NCI-H146 treated with DMSO at 0.1 percent for 48 hours (cell line): Measurements from ENCODE around the gene ARL13A.
"Not testable (repeated sequence)": the region's sequence is repeated elsewhere in the genome, so short reads cannot be mapped to it uniquely, and the experiment has no call there.

ENCODE experiments used
- DNase-seq: peaks from one replicate; lab custom pipeline; 2025; ENCODE audit not compliant: unreplicated experiment; lab: John Stamatoyannopoulos, UW

The ARL13A gene

GRCh38 chrX:100984818-100985217 lies 15.3 kb downstream of the ARL13A start:
- no peak for DNase-seq

- no peak for DNase-seq
Observed at GRCh38 chrX:100990139-100990538, 20.6 kb downstream of the ARL13A start.

GRCh38 chrX:100994352-100995281 lies 25.1 kb downstream of the ARL13A start:
- DNase-seq: no peak

- DNase-seq: no peak
Observed at GRCh38 chrX:100995469-100995868, 26.0 kb downstream of the ARL13A start.

GRCh38 chrX:100999451-100999850 lies 29.9 kb downstream of the ARL13A start:
- DNase-seq: no peak

GRCh38 chrX:101009090-101009489 lies 39.6 kb downstream of the ARL13A start:
- DNase-seq: no peak

- DNase-seq: not testable (repeated sequence)
Observed at GRCh38 chrX:101012031-101012430, 42.5 kb downstream of the ARL13A start.

- no peak for DNase-seq
Observed at GRCh38 chrX:101022020-101022419, 52.5 kb downstream of the ARL13A start.

- DNase-seq: no peak
Observed at GRCh38 chrX:101025126-101025525, 55.6 kb downstream of the ARL13A start.

GRCh38 chrX:101028562-101028961 lies 59.1 kb downstream of the ARL13A start:
- DNase-seq: no peak

GRCh38 chrX:101029665-101030064 lies 60.2 kb downstream of the ARL13A start:
- DNase-seq: no peak

- no peak for DNase-seq
Observed at GRCh38 chrX:101037231-101037630, 67.7 kb downstream of the ARL13A start.

- DNase-seq: no peak
Observed at GRCh38 chrX:101040197-101040596, 70.7 kb downstream of the ARL13A start.
